NCI-H510A treated with DMSO at 0.1 percent for 48 hours (cell line): ENCODE measurements around the gene ESD.

Source experiments
- DNase-seq: peaks from one replicate; lab custom pipeline; 2025; lab: John Stamatoyannopoulos, UW

Gene ESD

GRCh38 chr13:46745062-46745461 is 51.9 kb downstream of the ESD start:
- no peak for DNase-seq

- no peak for DNase-seq
Observed at GRCh38 chr13:46743191-46743590, 53.8 kb downstream of the ESD start.

- no peak for DNase-seq
Observed at GRCh38 chr13:46739447-46740098, 57.4 kb downstream of the ESD start.

- no peak for DNase-seq
Observed at GRCh38 chr13:46738766-46739165, 58.2 kb downstream of the ESD start.

- no peak for DNase-seq
Observed at GRCh38 chr13:46738055-46738454, 58.9 kb downstream of the ESD start.

- no peak for DNase-seq
Observed at GRCh38 chr13:46736541-46737310, 60.2 kb downstream of the ESD start.

GRCh38 chr13:46735425-46735824 is 61.5 kb downstream of the ESD start:
- DNase-seq = no peak

GRCh38 chr13:46731535-46731934 is 65.4 kb downstream of the ESD start:
- no peak for DNase-seq

GRCh38 chr13:46728777-46729176 is 68.2 kb downstream of the ESD start:
- DNase-seq = no peak

GRCh38 chr13:46726347-46726746 is 70.6 kb downstream of the ESD start:
- DNase-seq = no peak
